ENCODE data around the gene WDR46. TPM values are rescaled to one million over a fixed set of nuclear protein-coding genes. Genes with fewer than 3 reads are reported as not detected.

The WDR46 gene
- total and polyA plus RNA-seq, 9 donors: 25.5 to 58.5 (median 34.8) TPM

DNA sequence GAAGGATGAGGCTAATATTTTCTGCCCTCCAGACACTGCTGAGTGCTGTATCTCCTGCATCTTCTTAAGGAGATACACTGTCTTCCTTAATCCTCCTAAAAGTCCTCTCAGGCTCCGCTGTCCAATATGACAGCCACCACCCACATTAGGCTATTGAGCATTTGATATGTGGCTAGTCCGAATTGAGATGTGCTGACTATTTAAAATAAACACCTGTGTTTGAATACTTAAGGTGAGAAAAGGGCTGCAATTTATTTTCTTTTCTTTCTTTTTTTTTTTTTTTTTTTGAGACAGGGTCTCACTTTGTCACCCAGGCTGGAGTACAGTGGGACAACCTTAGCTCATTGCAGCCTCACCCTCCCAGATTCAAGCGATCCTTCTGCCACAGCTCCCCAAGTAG is 12.8 kb upstream of the WDR46 start:
- Histone ChIP-seq H3K36me3 (no peaks in the 10 kb centered on the region), H3K9me3 (no peaks in the 10 kb centered on the region), H3K4me3 (no peak overlapping the region), H3K4me1 (ENCODE audit: insufficient read depth) (peaks cover 9% of the 10 kb centered on the region), H3K27me3 (no peaks in the 10 kb centered on the region), H3K27ac (no peak overlapping the region)
- WGBS, 3 donors: 81 to 93% (median 87%) methylated on average over 3 of the region's 3 CpGs
- no peak for TF ChIP-seq POLR2A (IDR thresholded peaks at IDR 0.05)
- intact Hi-C loops (cut with DNase I): loop anchor here in 1 of 4 donors (5.0 kb wide), 1 partner anchor 115 kb away; the partner anchor contains the start of gene CUTA
- DNase-seq: no peak

DNA sequence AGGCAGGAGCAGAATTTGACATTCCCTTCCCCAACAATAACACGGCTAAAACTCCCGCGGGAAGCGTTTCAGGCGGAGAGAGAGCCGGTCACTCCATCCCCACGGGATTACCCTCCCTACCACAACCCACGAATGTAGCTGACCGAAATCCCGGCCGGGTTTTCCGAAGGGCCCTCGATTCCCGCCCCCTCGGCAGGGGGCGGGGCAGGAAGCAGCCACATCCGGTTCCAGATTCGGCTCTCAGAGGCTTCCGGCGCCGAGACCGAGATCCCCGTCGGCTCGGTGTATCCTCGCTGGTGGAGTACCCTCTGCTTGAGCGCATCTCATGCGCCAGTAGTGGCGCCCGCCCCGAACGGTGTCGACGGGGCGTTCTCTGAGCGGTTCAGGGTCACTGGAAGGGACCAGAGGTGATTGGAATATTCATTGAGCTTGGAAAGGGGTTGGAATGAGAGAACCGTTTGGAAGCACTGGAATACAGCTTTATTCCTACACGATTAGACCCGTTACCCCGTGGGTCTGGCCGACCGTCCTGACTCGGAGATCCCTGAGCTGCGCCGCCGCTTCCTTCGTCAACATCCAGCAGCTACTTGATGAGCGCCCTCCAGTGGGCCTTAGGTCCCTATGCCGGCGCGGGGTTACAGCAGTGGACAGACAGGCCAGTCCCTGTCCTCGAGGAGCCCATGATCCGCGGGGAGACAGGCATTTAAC is 10.4 kb upstream of the WDR46 start:
- peak; percentile 9 for TF ChIP-seq EP300 (IDR thresholded peaks at IDR 0.05)
- TF ChIP-seq POLR2A (IDR thresholded peaks at IDR 0.05): peak; percentile 77
- TF ChIP-seq, protein P1, sequence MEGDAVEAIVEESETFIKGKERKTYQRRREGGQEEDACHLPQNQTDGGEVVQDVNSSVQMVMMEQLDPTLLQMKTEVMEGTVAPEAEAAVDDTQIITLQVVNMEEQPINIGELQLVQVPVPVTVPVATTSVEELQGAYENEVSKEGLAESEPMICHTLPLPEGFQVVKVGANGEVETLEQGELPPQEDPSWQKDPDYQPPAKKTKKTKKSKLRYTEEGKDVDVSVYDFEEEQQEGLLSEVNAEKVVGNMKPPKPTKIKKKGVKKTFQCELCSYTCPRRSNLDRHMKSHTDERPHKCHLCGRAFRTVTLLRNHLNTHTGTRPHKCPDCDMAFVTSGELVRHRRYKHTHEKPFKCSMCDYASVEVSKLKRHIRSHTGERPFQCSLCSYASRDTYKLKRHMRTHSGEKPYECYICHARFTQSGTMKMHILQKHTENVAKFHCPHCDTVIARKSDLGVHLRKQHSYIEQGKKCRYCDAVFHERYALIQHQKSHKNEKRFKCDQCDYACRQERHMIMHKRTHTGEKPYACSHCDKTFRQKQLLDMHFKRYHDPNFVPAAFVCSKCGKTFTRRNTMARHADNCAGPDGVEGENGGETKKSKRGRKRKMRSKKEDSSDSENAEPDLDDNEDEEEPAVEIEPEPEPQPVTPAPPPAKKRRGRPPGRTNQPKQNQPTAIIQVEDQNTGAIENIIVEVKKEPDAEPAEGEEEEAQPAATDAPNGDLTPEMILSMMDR (IDR thresholded peaks at IDR 0.05): peak in 2 of 3 donors; percentile 52 to 66
- intact Hi-C loops (cut with DNase I): loop anchor here in 1 of 4 donors (10.0 kb wide), 1 partner anchor 115 kb away; the partner anchor contains the start of genes CUTA and PHF1
- Histone ChIP-seq H3K9me3 (no peaks in the 10 kb centered on the region), H3K27me3 (no peaks in the 10 kb centered on the region), H3K4me3 (peak overlapping the region; percentile 69), H3K27ac (peak overlapping the region; percentile 73 to 96), H3K36me3 (no peaks in the 10 kb centered on the region), H3K4me1 (ENCODE audit: insufficient read depth) (peaks cover 9% of the 10 kb centered on the region)
- peak; percentile 90 to 93 (median 92) for DNase-seq
- WGBS, 3 donors: 0 to 1% (median 0%) methylated on average over 38 to 54 of the region's 54 CpGs

DNA sequence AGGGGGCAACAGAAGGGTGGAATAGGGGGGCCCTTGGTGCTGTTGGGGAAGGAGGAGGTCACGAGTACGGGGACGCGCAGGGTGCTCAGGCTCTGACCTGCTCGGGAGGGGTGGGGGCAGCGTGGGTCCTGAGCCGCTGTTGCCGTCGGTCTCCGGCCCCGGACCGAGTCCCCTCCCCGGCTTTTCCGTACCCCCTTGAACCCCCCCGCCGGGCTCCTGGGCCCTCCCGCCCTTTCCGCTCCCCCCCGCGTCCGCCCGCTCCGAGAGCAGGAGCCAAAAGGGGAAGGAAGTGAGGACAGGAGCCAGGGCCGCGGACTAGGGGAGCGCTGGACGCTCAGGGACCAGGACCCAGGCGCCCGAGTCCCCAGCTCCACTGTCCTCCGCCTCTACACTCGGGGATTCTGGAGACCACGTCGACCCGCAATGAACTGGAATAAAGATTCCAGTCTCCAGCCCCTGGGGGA is 9.8 kb upstream of the WDR46 start, which contains the start of gene RGL2:
TSS of gene RGL2 (minus strand) at position 170 of the 464 bp plus-strand sequence. CDS start 332 bp downstream, outside the sequence.
- TF ChIP-seq, protein P1 (IDR thresholded peaks at IDR 0.05): no peak
- no peak for TF ChIP-seq POLR2A (IDR thresholded peaks at IDR 0.05)
- no peak for TF ChIP-seq EP300 (IDR thresholded peaks at IDR 0.05)
- H3K27me3 ChIP-seq: no peaks in the 10 kb centered on the region
- H3K27ac ChIP-seq: peak within 1 kb of the TSS; percentile 73 to 96
- H3K36me3 ChIP-seq: no peaks in the 10 kb centered on the region
- DNase-seq: peak; percentile 84 to 90 (median 87)
- H3K4me1 ChIP-seq (ENCODE audit: insufficient read depth): peaks cover 9% of the 10 kb centered on the region
- no peaks in the 10 kb centered on the region for H3K9me3 ChIP-seq
- peak within 1 kb of the TSS; percentile 69 for H3K4me3 ChIP-seq
- 0 to 1% (median 1%) methylated on average over 30 to 34 of the region's 34 CpGs for WGBS, 3 donors
- intact Hi-C loops (cut with DNase I): loop anchor here in 1 of 4 donors (10.0 kb wide), 1 partner anchor 116 kb away; the partner anchor contains the start of genes CUTA and PHF1

DNA sequence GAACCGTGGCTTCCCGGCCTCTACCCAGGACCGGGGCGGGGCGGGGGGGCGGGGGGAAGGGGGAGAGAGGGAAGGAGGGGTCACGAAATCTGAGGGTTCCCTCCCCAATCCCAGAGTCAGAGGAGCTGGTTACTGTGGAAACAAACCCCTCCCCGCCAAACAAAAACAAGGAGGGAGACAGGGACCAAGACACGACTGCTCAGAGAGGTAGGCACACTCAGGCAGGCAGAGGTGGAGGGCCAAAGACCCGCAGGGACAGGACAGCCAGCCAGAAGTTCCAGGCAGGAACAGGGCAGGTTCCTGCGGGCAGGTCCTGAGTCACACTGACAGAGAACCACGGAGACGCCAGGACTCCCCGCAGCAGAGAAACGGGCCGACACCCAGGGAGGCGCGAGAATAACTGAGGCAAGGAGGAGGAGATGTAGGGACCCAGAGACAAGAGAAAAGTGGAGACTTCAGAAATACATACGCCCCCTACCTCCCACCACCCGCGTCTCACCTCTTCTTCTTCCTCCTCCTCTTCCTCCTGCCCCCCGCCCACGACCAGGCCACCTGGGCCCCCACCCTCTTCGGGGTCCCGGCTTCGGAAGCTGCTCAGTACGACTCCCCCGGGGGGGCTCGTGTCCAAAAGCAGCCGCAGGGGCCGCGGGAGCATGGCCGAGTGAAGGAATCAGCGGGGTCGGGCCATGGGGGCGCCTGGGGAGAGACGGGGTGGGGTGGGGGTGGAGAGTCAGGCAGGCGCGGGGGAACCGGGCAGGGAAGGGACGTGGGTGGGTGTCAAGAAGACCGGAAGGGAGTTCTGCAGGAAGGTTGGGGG is 9.1 kb upstream of the WDR46 start:
- intact Hi-C loops (cut with DNase I): loop anchor here in 1 of 4 donors (10.0 kb wide), 1 partner anchor 117 kb away; the partner anchor contains the start of genes CUTA and PHF1
- peak; percentile 67 to 90 (median 71) for DNase-seq

More for the DNA sequence above, 9.1 kb upstream of the WDR46 start:
- no peaks in the 10 kb centered on the region for H3K27me3 ChIP-seq
- H3K9me3 ChIP-seq: no peaks in the 10 kb centered on the region
- TF ChIP-seq EP300 (IDR thresholded peaks at IDR 0.05) (no peak), POLR2A (IDR thresholded peaks at IDR 0.05) (peak; percentile 82)
- TF ChIP-seq, protein P1 (IDR thresholded peaks at IDR 0.05): no peak
- H3K27ac ChIP-seq: peak overlapping the region; percentile 73 to 96
- H3K4me1 ChIP-seq (ENCODE audit: insufficient read depth): peaks cover 9% of the 10 kb centered on the region
- no peaks in the 10 kb centered on the region for H3K36me3 ChIP-seq
- H3K4me3 ChIP-seq: peak overlapping the region; percentile 69
- 1% methylated on average over 33 to 42 of the region's 42 CpGs for WGBS, 3 donors

Measured in ovary (tissue), 9 donors.